PC-3 (cell line): ENCODE data around the gene L1TD1. TPM values are rescaled to one million over a fixed set of nuclear protein-coding genes. Genes with fewer than 3 reads are reported as not detected.

Experiments
- ATAC-seq: fragments of 200-7000 bp; cut with Tn5 transposase; 2 replicates; pipeline ENCODE4 v1.9.1; 2020; ENCODE audit warnings: mild to moderate bottlenecking, moderate library complexity
- BruUV-seq: library from RNA; stranded (reverse); fragments of 400-500 nt; replicated peaks from 2 replicates; lab custom pipeline; 2021; lab: Mats Ljungman, UMichigan
- CTCF ChIA-PET: fragments of 300-600 bp; sonication (Branson Sonifier 250); formaldehyde crosslinking; loops from one replicate; lab custom pipeline; 2022; ENCODE audit warnings: antibody characterized with exemption; lab: Charles Lee
- POLR2A ChIA-PET: fragments of 300-600 bp; sonication (Branson Sonifier 250); formaldehyde crosslinking; loops from one replicate; lab custom pipeline; 2022; ENCODE audit warnings: antibody characterized with exemption; ENCODE audit not compliant: unreplicated experiment; lab: Charles Lee
- DNase-seq: peaks from one replicate; pipeline ENCODE4 v3.0.0-alpha.2; 2015
- H2AFZ ChIP-seq: fragments of 300-600 bp; sonication (generic); 2 replicates; pipeline ENCODE4 v1.6.0; 2016; ENCODE audit warnings: antibody characterized with exemption, low read length
- H3F3A ChIP-seq: fragments of 300-600 bp; sonication (generic); one replicate; pipeline ENCODE4 v1.6.0; 2017; ENCODE audit warnings: antibody characterized with exemption, low read length, control low read depth, mild to moderate bottlenecking; ENCODE audit not compliant: unreplicated experiment
- H3K27ac ChIP-seq: fragments of 300-600 bp; sonication (generic); 2 replicates; pipeline ENCODE4 v1.5.1; 2016; ENCODE audit warnings: mild to moderate bottlenecking, low read length
- H3K27me3 ChIP-seq: fragments of 300-600 bp; sonication (generic); 2 replicates; pipeline ENCODE4 v1.6.1; 2016; ENCODE audit warnings: low read length, mixed read lengths
- H3K36me3 ChIP-seq: fragments of 300-600 bp; sonication (generic); 2 replicates; pipeline ENCODE4 v1.6.1; 2016; ENCODE audit warnings: low read depth, mixed run types, low read length, mixed read lengths
- H3K4me1 ChIP-seq: fragments of 300-600 bp; sonication (generic); 2 replicates; pipeline ENCODE4 v1.5.1; 2016; ENCODE audit warnings: low read length; ENCODE audit not compliant: insufficient read depth
- H3K4me2 ChIP-seq: fragments of 300-600 bp; sonication (generic); 2 replicates; pipeline ENCODE4 v1.6.0; 2016; ENCODE audit warnings: low read length
- H3K4me3 ChIP-seq: fragments of 300-600 bp; sonication (generic); 2 replicates; pipeline ENCODE4 v1.5.1; 2016; ENCODE audit warnings: mild to moderate bottlenecking, low read length, mixed read lengths
- H3K79me2 ChIP-seq: fragments of 300-600 bp; sonication (generic); 2 replicates; pipeline ENCODE4 v1.6.1; 2017; ENCODE audit warnings: low read length, mixed read lengths
- H3K9ac ChIP-seq: fragments of 300-600 bp; sonication (generic); 2 replicates; pipeline ENCODE4 v1.6.0; 2016; ENCODE audit warnings: mild to moderate bottlenecking, low read length
- H3K9me2 ChIP-seq: fragments of 300-600 bp; sonication (generic); replicated peaks from 2 replicates; pipeline ENCODE4 v1.6.1; 2016; ENCODE audit warnings: mixed run types, low read length, mixed read lengths
- H3K9me3 ChIP-seq: fragments of 300-600 bp; sonication (generic); 2 replicates; pipeline ENCODE4 v1.6.1; 2016; ENCODE audit warnings: low read length, mixed read lengths
- H4K20me1 ChIP-seq: fragments of 300-600 bp; sonication (generic); 2 replicates; pipeline ENCODE4 v1.6.1; 2016; ENCODE audit warnings: low read length, mixed read lengths
- EZH2 ChIP-seq: fragments of 300-600 bp; sonication (generic); IDR thresholded peaks from one replicate; pipeline ENCODE4 v1.6.1; 2017; ENCODE audit warnings: antibody characterized with exemption, mild to moderate bottlenecking, low read length; ENCODE audit not compliant: unreplicated experiment
- EZH2phosphoT487 ChIP-seq: fragments of 300-600 bp; sonication (generic); IDR thresholded peaks from 2 replicates; pipeline ENCODE4 v1.6.1; 2018; ENCODE audit warnings: mild to moderate bottlenecking, antibody characterized with exemption, low read length, borderline replicate concordance
- intact Hi-C: fragments of 100-400 bp; cut with micrococcal nuclease; formaldehyde crosslinking; loops from 2 replicates; pipeline ENCODE4 v1.9.0; 2023
- total RNA-seq: library from RNA; depleted of rRNA; stranded (reverse); fragments of >200 nt; gene quantifications from 2 replicates; pipeline ENCODE4 v1.2.3, GENCODE V29; 2014
- TF ChIP-seq, protein P1 (sequence below): fragments of 300-600 bp; sonication (generic); conservative IDR thresholded peaks from 2 replicates; pipeline ENCODE4 v1.5.1; 2017; ENCODE audit warnings: antibody characterized with exemption, low read depth, mild to moderate bottlenecking, low read length

Gene L1TD1
- total RNA-seq, 1 experiment from 2014 or later = not detected

- intact Hi-C loops = no loop called here
- no peak overlapping the region for H2AFZ ChIP-seq
Measured at GRCh38 chr1:62221171-62221570, 26.5 kb downstream of the L1TD1 start.

DNA sequence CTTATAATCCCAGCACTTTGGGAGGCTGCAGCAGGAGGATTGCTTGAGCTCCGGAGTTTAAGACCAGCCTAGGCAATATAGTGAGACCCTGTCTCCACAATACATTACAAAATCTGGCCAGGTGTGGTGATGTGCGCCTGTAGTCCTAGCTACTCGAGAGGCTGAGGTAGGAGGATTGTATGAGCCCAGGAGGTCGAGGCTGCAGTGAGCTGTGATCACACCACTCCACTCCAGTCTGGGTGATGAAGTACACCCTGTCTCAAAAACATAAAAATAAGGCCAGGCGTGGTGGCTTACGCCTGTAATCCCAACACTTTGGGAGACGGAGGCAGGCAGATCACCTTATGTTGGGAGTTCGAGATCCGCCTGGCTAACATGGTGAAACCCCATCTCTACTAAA is 27.7 kb downstream of the L1TD1 start:
- intact Hi-C loops = no loop called here
- Histone ChIP-seq H3K9ac (no peak overlapping the region), H3K27me3 (no peaks in the 10 kb centered on the region), H2AFZ (no peak overlapping the region), H3K4me3 (no peak overlapping the region), H3K27ac (no peak overlapping the region), H3K4me1 (no peaks in the 10 kb centered on the region), H3K36me3 (no peaks in the 10 kb centered on the region), H3K79me2 (no peaks in the 10 kb centered on the region), H4K20me1 (no peaks in the 10 kb centered on the region), H3K9me2 (no peaks in the 10 kb centered on the region), H3K9me3 (no peaks in the 10 kb centered on the region), H3F3A (no peaks in the 10 kb centered on the region), H3K4me2 (no peak overlapping the region)
- ChIA-PET CTCF (no interaction called here), POLR2A (no interaction called here)
- ATAC-seq = no peak
- DNase-seq = no peak
- no peak for TF ChIP-seq EZH2
- TF ChIP-seq EZH2phosphoT487 = no peak
- TF ChIP-seq, protein P1, sequence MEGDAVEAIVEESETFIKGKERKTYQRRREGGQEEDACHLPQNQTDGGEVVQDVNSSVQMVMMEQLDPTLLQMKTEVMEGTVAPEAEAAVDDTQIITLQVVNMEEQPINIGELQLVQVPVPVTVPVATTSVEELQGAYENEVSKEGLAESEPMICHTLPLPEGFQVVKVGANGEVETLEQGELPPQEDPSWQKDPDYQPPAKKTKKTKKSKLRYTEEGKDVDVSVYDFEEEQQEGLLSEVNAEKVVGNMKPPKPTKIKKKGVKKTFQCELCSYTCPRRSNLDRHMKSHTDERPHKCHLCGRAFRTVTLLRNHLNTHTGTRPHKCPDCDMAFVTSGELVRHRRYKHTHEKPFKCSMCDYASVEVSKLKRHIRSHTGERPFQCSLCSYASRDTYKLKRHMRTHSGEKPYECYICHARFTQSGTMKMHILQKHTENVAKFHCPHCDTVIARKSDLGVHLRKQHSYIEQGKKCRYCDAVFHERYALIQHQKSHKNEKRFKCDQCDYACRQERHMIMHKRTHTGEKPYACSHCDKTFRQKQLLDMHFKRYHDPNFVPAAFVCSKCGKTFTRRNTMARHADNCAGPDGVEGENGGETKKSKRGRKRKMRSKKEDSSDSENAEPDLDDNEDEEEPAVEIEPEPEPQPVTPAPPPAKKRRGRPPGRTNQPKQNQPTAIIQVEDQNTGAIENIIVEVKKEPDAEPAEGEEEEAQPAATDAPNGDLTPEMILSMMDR = no peak
- BruUV-seq = no TSS peak

More at GRCh38 chr1:62221171-62221570, 26.5 kb downstream of the L1TD1 start:
- H3K4me2 ChIP-seq = no peak overlapping the region
- no peak overlapping the region for H3K27ac ChIP-seq
- no peaks in the 10 kb centered on the region for H4K20me1 ChIP-seq
- no peak for ATAC-seq
- no peaks in the 10 kb centered on the region for H3K79me2 ChIP-seq
- H3K9me3 ChIP-seq = no peaks in the 10 kb centered on the region
- BruUV-seq = no TSS peak
- DNase-seq = no peak
- no peaks in the 10 kb centered on the region for H3F3A ChIP-seq
- ChIA-PET POLR2A (no interaction called here), CTCF (interaction anchor here (0.6 kb wide), 1 partner anchor 70 kb away, joined by 5 read pairs; no protein-coding TSS in a partner anchor)
- no peaks in the 10 kb centered on the region for H3K9me2 ChIP-seq
- H3K27me3 ChIP-seq = no peaks in the 10 kb centered on the region
- TF ChIP-seq EZH2 (no peak), EZH2phosphoT487 (no peak)
- no peaks in the 10 kb centered on the region for H3K4me1 ChIP-seq
- H3K4me3 ChIP-seq = no peak overlapping the region
- H3K36me3 ChIP-seq = no peaks in the 10 kb centered on the region
- H3K9ac ChIP-seq = no peak overlapping the region

DNA sequence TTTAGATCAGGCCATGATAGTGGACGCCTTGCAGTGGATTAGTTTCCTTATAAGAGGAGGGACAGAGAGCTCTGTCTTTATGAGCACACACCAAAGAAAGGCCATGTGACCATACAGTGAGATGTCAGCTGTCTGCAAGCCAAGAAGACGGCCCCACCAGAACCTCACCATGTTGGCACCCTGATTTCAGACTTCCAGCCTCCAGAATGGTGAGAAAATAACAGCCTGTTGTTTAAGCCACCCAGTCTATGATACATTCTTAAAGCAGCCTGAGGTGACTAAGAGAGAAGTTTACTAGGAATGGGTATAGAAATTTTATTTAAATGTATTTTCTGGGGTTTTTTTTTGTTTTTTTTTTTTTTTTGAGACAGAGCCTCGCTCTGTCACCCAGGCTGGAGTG is 29.5 kb downstream of the L1TD1 start:
- TF ChIP-seq, protein P1 = no peak
- no peak for TF ChIP-seq EZH2
- no peak for TF ChIP-seq EZH2phosphoT487
- POLR2A ChIA-PET = no interaction called here
- no peaks in the 10 kb centered on the region for H3K9me3 ChIP-seq
- H3F3A ChIP-seq = no peaks in the 10 kb centered on the region
- H3K4me3 ChIP-seq = no peak overlapping the region
- no peaks in the 10 kb centered on the region for H3K36me3 ChIP-seq
- no peak overlapping the region for H2AFZ ChIP-seq
- H3K27ac ChIP-seq = no peak overlapping the region
- H4K20me1 ChIP-seq = no peaks in the 10 kb centered on the region
- H3K9ac ChIP-seq = no peak overlapping the region
- no peaks in the 10 kb centered on the region for H3K79me2 ChIP-seq
- no peak for DNase-seq
- no peaks in the 10 kb centered on the region for H3K9me2 ChIP-seq
- BruUV-seq = no TSS peak
- CTCF ChIA-PET = no interaction called here
- H3K4me1 ChIP-seq = no peaks in the 10 kb centered on the region
- intact Hi-C loops = no loop called here
- H3K4me2 ChIP-seq = no peak overlapping the region
- ATAC-seq = no peak
- no peaks in the 10 kb centered on the region for H3K27me3 ChIP-seq
